Activated CD4-positive, alpha-beta memory T cell treated with anti-CD3 and anti-CD28 coated beads, Interleukin-2, amount 10 ng/mL, durations not matched to agents 7 days and 5 days (primary cell): ENCODE data around the gene GALNT12. TPM values are rescaled to one million over a fixed set of nuclear protein-coding genes. Genes with fewer than 3 reads are reported as not detected.

Source experiments
- CTCF ChIA-PET: fragments of 350-600 bp; sonication (Branson Sonifier 250); formaldehyde crosslinking; loops from one replicate; lab custom pipeline; 2021; ENCODE audit warnings: antibody characterized with exemption, inconsistent platforms; lab: Charles Lee
- POLR2A ChIA-PET: fragments of 350-600 bp; sonication (Branson Sonifier 250); formaldehyde crosslinking; loops from one replicate; lab custom pipeline; 2021; ENCODE audit warnings: antibody characterized with exemption; lab: Charles Lee
- DNase-seq: peaks from one replicate; pipeline ENCODE4 v3.0.0-alpha.2; 2020
- H3K27ac Mint-ChIP-seq: one replicate; pipeline ENCODE4 v1.8.0; 2021; ENCODE audit warnings: mild to moderate bottlenecking, mixed read lengths
- H3K27me3 Mint-ChIP-seq: one replicate; pipeline ENCODE4 v1.8.0; 2021; ENCODE audit warnings: mixed read lengths
- H3K36me3 Mint-ChIP-seq: one replicate; pipeline ENCODE4 v1.8.0; 2021; ENCODE audit warnings: low read depth, mixed read lengths
- H3K4me1 Mint-ChIP-seq: one replicate; pipeline ENCODE4 v1.8.0; 2021; ENCODE audit warnings: mixed read lengths
- H3K4me3 Mint-ChIP-seq: one replicate; pipeline ENCODE4 v1.8.0; 2021; ENCODE audit warnings: mild to moderate bottlenecking, mixed read lengths
- H3K9me3 Mint-ChIP-seq: one replicate; pipeline ENCODE4 v1.8.0; 2021; ENCODE audit warnings: mixed read lengths
- total RNA-seq, 2 experiments: library from RNA; stranded (reverse); gene quantifications; one replicate each; pipeline ENCODE4 v1.2.3, GENCODE V29; 2021

GALNT12 gene
- total RNA-seq, 2 experiments from 2014 or later, result 2.0 to 2.2 TPM

GRCh38 chr9:98774746-98775145 is 32.7 kb upstream of the GALNT12 start:
- no peaks in the 10 kb centered on the region for H3K36me3 Mint-ChIP-seq
- POLR2A ChIA-PET, result no interaction called here
- no peaks in the 10 kb centered on the region for H3K27me3 Mint-ChIP-seq
- no peak overlapping the region for H3K27ac Mint-ChIP-seq
- peak; percentile 35 for DNase-seq
- no peaks in the 10 kb centered on the region for H3K9me3 Mint-ChIP-seq
- CTCF ChIA-PET, result interaction anchor here (0.7 to 3.5 kb wide), 22 partner anchors 8 to 1475 kb away, joined by 3 to 32 read pairs (median 7); partner anchors contain the start of gene GALNT12
- H3K4me1 Mint-ChIP-seq, result no peaks in the 10 kb centered on the region
- no peak overlapping the region for H3K4me3 Mint-ChIP-seq

GRCh38 chr9:98775831-98776441 is 31.5 kb upstream of the GALNT12 start:
- POLR2A ChIA-PET, result no interaction called here
- no peak overlapping the region for H3K4me3 Mint-ChIP-seq
- DNase-seq, result peak; percentile 41
- H3K9me3 Mint-ChIP-seq, result no peaks in the 10 kb centered on the region
- CTCF ChIA-PET, result interaction anchor here (0.7 to 3.5 kb wide), 31 partner anchors 9 to 1476 kb away, joined by 3 to 32 read pairs (median 4); partner anchors contain the start of gene GALNT12
- no peaks in the 10 kb centered on the region for H3K27me3 Mint-ChIP-seq
- no peak overlapping the region for H3K27ac Mint-ChIP-seq
- no peaks in the 10 kb centered on the region for H3K4me1 Mint-ChIP-seq
- no peaks in the 10 kb centered on the region for H3K36me3 Mint-ChIP-seq

- Mint-ChIP-seq H3K27me3 (no peaks in the 10 kb centered on the region), H3K36me3 (no peaks in the 10 kb centered on the region), H3K4me3 (no peak overlapping the region), H3K27ac (no peak overlapping the region), H3K9me3 (no peaks in the 10 kb centered on the region), H3K4me1 (no peaks in the 10 kb centered on the region)
- POLR2A ChIA-PET, result no interaction called here
- DNase-seq, result no peak
- CTCF ChIA-PET, result interaction anchor here (1.0 to 2.6 kb wide), 4 partner anchors 11 to 464 kb away, joined by 3 to 21 read pairs (median 4); no protein-coding TSS in a partner anchor
Measured at GRCh38 chr9:98777618-98778017, 29.9 kb upstream of the GALNT12 start.

DNA sequence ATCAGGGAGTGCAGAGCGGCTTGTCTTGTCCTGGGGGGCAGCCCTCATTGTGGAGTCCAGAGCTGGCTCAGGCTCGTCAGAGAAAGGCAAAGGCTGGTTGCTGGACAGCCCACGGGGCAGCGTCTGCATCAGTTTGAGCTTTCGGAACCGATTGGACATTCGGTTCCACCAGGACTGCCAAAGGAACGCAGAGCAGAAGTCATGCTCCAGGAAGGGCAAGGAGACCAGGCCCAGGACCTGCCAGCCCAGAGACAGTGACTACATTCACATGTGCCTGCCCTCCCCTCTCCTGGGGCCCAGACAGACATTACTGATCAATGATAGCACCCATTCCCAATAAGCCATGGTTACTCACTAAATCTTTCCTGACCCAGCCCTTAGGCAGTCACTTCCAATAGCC is 29.2 kb upstream of the GALNT12 start:
- H3K4me1 Mint-ChIP-seq, result no peaks in the 10 kb centered on the region
- H3K27ac Mint-ChIP-seq, result no peak overlapping the region
- H3K9me3 Mint-ChIP-seq, result no peaks in the 10 kb centered on the region
- ChIA-PET CTCF (interaction anchor here (1.0 to 1.5 kb wide), 2 partner anchors 241 to 462 kb away, joined by 3 read pairs; no protein-coding TSS in a partner anchor), POLR2A (no interaction called here)
- H3K27me3 Mint-ChIP-seq, result no peaks in the 10 kb centered on the region
- no peaks in the 10 kb centered on the region for H3K36me3 Mint-ChIP-seq
- no peak for DNase-seq
- no peak overlapping the region for H3K4me3 Mint-ChIP-seq

DNA sequence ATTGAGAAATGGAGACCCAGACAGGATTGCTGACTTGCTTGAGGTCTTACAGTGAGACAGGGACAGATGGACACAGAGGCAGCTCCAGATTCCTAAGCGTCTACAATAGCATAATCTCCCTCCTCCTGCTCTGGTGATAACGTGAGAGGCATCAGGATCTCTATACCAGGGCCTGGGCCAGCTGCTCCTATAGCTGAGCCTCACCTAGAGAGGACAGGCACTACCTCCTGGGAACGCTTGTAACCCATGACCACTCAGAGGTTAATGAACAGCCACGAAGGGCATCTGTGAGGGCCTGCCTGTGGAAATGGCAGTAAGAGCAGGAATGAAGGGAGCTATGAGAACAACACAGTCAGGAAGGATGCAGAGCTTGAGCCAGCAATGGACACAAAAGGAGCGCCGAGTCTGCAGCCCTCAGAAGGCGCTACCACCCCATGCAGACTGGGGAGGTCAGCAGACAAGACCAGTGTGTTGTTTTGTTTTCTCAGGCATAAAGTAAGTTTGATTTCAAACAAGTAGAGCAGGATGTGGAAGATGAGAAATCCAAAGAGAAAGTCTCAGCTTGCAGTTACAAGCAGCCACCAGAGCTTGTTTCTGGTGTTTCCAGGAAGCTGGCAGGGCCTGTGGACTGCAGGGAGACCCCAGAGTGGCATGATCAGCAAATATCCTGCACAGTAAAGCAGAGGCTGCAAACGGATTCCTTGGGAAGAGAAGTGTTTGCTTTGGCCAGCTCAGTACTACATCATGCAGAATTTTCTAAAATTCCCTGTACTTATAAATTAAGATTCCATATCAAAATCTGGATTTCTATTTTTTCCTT is 28.5 kb upstream of the GALNT12 start:
- DNase-seq, result no peak
- Mint-ChIP-seq H3K36me3 (no peaks in the 10 kb centered on the region), H3K27ac (no peak overlapping the region), H3K9me3 (no peaks in the 10 kb centered on the region), H3K4me1 (no peaks in the 10 kb centered on the region), H3K4me3 (no peak overlapping the region), H3K27me3 (no peaks in the 10 kb centered on the region)
- CTCF ChIA-PET, result interaction anchor here (0.7 to 1.5 kb wide), 3 partner anchors 14 to 463 kb away, joined by 3 to 4 read pairs (median 3); no protein-coding TSS in a partner anchor
- POLR2A ChIA-PET, result no interaction called here

DNA sequence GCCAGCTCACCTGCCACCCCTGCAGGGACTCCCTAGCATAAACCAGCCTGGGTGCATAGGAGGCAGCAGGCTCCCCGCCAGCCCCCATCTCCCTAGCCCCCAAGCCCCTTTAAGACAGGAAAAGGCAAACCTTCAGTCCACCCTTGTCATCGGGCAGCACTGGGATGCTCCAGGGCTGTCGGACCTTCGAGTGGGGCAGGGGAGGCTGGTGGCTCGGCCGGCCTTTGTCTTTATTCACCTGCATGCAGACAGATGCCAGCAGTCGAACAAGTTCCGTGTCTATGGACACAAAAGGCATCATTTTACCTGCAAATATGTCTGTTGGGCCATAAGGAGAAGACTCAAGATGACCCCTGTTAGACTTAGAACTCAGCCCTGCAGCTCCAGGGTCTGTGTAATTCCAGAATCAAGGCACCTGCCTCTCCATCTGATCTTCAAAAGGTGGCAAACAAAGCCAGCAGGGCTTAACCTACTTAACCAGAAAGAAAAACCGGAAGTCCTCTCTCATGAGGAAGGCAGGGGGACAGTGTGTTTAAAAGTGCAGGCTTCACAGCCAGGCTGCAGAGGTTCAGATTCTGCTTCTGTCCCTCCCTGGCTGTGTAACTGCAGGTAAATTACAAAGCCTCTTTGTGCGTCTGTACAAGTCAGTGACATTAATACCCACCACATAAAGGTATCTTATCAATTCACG is 27.3 kb upstream of the GALNT12 start:
- Mint-ChIP-seq H3K9me3 (no peaks in the 10 kb centered on the region), H3K4me3 (no peak overlapping the region), H3K4me1 (no peaks in the 10 kb centered on the region), H3K27ac (no peak overlapping the region), H3K27me3 (no peaks in the 10 kb centered on the region), H3K36me3 (no peaks in the 10 kb centered on the region)
- ChIA-PET POLR2A (no interaction called here), CTCF (interaction anchor here (1.3 kb wide), 1 partner anchor 464 kb away, joined by 4 read pairs; no protein-coding TSS in a partner anchor)
- no peak for DNase-seq

- Mint-ChIP-seq H3K27ac (no peak overlapping the region), H3K9me3 (no peaks in the 10 kb centered on the region), H3K36me3 (no peaks in the 10 kb centered on the region), H3K4me3 (no peak overlapping the region), H3K27me3 (no peaks in the 10 kb centered on the region), H3K4me1 (no peaks in the 10 kb centered on the region)
- POLR2A ChIA-PET, result no interaction called here
- DNase-seq, result no peak
- CTCF ChIA-PET, result no interaction called here
Measured at GRCh38 chr9:98781588-98782383, 25.7 kb upstream of the GALNT12 start.

GRCh38 chr9:98783518-98784226 is 23.8 kb upstream of the GALNT12 start:
- Mint-ChIP-seq H3K36me3 (no peaks in the 10 kb centered on the region), H3K27ac (no peak overlapping the region), H3K4me1 (no peaks in the 10 kb centered on the region), H3K9me3 (no peaks in the 10 kb centered on the region), H3K27me3 (no peaks in the 10 kb centered on the region), H3K4me3 (no peak overlapping the region)
- POLR2A ChIA-PET, result no interaction called here
- DNase-seq, result no peak
- CTCF ChIA-PET, result interaction anchor here (1.5 to 3.2 kb wide), 2 partner anchors 8 to 10 kb away, joined by 4 to 11 read pairs; no protein-coding TSS in a partner anchor

DNA sequence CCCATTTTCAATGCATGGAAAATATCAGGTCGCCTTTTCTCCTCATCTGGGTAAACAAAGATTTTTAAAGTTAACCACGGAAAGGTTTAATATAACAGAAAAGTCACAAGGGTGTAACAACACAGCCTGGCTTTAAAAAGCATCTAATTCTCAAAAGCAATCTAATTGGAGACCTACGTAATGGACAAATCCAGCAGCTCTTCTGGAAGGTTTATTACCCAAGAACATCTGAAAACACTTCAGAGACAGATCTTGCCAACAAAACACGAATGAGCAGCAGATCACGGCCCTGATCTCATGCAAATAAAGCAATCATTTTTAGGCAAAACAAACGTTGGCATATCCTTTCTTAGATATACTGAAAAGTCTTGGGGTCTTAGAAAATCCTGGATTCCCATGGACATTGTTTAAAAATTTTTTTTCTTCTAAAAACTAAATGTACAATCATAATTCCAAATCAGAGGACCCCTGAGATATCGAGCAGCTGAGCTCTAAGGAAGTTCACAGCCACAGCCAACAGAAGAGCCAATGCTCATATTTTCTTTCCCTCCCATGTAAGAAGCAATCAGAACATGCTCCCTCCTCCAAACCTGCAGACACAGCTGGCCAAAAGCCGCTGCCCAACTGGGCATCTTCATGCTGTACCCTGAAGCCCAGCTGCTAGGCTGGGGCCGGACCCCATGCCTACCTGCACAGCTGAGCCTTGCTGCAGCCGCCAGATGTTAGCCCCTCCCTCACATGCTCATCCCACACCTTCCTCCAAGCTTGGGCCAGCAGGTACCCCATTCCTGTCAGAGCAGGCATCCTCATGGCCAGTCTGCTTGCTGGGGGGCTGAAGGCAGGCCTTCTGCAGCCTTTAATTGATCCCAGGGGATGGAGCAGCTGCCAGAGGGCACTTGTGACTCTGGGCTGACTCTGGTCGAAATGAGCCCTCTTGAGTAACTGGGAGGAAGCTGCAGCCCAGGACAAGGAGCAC is 22.4 kb upstream of the GALNT12 start:
- no peak for DNase-seq
- H3K27me3 Mint-ChIP-seq, result no peaks in the 10 kb centered on the region
- ChIA-PET CTCF (interaction anchor here (1.5 to 3.2 kb wide), 2 partner anchors 9 to 11 kb away, joined by 4 to 11 read pairs; no protein-coding TSS in a partner anchor), POLR2A (no interaction called here)
- no peaks in the 10 kb centered on the region for H3K9me3 Mint-ChIP-seq
- H3K4me1 Mint-ChIP-seq, result no peaks in the 10 kb centered on the region
- H3K36me3 Mint-ChIP-seq, result no peaks in the 10 kb centered on the region
- H3K4me3 Mint-ChIP-seq, result no peak overlapping the region
- H3K27ac Mint-ChIP-seq, result no peak overlapping the region

DNA sequence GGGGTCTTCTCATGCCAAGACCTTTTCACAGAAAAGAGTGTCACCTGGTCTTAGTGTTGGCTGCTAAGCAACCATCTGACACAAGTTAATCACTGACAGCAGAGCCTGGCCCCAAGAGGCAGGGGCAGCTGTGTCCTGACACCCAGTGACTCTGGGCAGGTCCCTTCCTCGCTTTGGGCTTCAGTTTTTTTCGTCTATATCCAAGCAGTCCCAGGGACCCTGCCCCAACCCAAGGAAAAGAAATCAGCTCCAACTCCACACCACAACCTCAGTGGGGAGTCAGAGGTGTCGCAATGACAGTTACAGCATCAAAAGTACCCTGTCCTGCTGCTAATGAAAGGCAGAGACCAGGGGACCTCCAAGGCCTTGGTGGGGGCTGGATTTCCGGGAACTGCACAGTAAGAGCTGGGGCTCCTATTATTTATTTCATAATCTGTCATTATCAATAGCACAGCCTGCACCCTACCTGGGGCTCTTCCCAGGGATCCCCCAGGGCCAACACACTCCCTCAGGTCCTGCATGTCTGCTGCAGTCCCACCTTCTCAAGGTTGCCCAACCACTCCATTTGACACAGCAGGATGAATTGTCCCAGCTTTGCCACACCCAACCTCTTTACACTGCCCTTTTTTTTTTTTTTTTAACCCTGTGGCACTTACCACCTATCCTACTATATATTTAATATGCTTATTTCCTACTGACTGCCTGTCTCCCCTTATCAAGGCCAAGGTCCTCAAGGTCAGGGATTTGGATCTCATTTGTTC is 20.5 kb upstream of the GALNT12 start:
- Mint-ChIP-seq H3K36me3 (no peaks in the 10 kb centered on the region), H3K4me1 (peaks cover 8% of the 10 kb centered on the region), H3K9me3 (no peaks in the 10 kb centered on the region), H3K27me3 (no peaks in the 10 kb centered on the region), H3K27ac (no peak overlapping the region), H3K4me3 (no peak overlapping the region)
- ChIA-PET CTCF (interaction anchor here (1.0 kb wide), 1 partner anchor 11 kb away, joined by 3 read pairs; no protein-coding TSS in a partner anchor), POLR2A (no interaction called here)
- no peak for DNase-seq
